OCI-LY7 (cell line): ENCODE data around the gene PRDM12.

Source experiments
- EZH2phosphoT487 ChIP-seq: fragments of 200-600 bp; sonication (generic); IDR thresholded peaks from 2 replicates; pipeline ENCODE4 v1.6.1; 2018; ENCODE audit warnings: low read depth, borderline replicate concordance, mild to moderate bottlenecking, mixed run types, antibody characterized with exemption, low read length, moderate library complexity, mixed read lengths
- TF ChIP-seq, protein P1 (sequence below): fragments of 200-600 bp; sonication (generic); conservative IDR thresholded peaks from 2 replicates; pipeline ENCODE4 v1.5.1; 2014; ENCODE audit warnings: mild to moderate bottlenecking, antibody characterized with exemption, low read length, moderate library complexity, mixed read lengths

DNA sequence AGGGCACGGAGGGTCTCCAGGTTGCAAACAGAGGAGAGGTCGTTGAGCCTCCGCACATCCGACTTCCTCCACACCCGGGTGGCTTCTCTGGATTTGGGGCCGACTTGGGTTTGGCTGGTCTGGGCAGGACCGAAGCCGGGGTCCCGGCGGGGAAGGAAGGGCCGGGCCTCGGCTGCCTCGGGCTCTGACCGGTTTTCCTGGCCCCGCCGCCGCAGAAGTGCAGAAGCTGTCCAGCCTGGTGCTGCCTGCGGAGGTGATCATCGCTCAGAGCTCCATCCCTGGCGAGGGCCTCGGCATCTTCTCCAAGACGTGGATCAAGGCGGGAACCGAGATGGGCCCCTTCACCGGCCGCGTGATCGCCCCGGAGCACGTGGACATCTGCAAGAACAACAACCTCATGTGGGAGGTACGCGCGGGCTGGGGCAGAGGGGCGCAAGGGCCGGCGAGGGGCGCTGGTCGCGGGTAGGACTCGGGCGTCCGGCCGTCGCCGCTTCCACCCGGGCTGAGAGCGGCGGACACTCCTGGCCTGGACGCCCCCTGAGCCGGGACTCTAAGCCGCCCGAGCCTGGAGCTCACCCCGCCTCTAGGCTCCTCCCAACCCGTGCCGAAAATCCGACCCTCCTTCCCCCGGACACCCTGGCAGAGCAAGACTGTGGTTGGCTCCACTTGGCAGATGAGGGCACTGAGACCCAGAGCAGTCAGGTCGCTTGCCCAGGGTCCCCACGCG is 2.2 kb downstream of the PRDM12 start:
- TF ChIP-seq, protein P1, sequence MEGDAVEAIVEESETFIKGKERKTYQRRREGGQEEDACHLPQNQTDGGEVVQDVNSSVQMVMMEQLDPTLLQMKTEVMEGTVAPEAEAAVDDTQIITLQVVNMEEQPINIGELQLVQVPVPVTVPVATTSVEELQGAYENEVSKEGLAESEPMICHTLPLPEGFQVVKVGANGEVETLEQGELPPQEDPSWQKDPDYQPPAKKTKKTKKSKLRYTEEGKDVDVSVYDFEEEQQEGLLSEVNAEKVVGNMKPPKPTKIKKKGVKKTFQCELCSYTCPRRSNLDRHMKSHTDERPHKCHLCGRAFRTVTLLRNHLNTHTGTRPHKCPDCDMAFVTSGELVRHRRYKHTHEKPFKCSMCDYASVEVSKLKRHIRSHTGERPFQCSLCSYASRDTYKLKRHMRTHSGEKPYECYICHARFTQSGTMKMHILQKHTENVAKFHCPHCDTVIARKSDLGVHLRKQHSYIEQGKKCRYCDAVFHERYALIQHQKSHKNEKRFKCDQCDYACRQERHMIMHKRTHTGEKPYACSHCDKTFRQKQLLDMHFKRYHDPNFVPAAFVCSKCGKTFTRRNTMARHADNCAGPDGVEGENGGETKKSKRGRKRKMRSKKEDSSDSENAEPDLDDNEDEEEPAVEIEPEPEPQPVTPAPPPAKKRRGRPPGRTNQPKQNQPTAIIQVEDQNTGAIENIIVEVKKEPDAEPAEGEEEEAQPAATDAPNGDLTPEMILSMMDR: no peak
- TF ChIP-seq EZH2phosphoT487: no peak
